Gastrocnemius medialis (tissue), 4 donors: ENCODE data around the gene PRICKLE2. TPM values are rescaled to one million over a fixed set of nuclear protein-coding genes. Genes with fewer than 3 reads are reported as not detected.
A peak's percentile ranks its signal among the peaks of the same experiment; 100 is the strongest.

Experiments
- ATAC-seq, 2 donors: fragments of 150-250 bp; one replicate each; pipeline ENCODE4 v1.9.1; 2016
- DNase-seq, 2 donors: peaks; one replicate each; pipeline ENCODE4 v3.0.0-alpha.2; 2019
- H3K27ac ChIP-seq, 4 donors: fragments of 200-600 bp; sonication (generic); 1 replicate in 1 of 4; 2 replicates in 3 of 4; pipeline ENCODE4 v1.5.1; 2016 to 2018; ENCODE audit warnings: mild to moderate bottlenecking in 2 of 4, moderate library complexity in 1 of 4
- H3K27me3 ChIP-seq, 3 donors: fragments of 200-600 bp; sonication (generic) in 2 of 3; 1 replicate in 1 of 3; 2 replicates in 2 of 3; pipeline versions ENCODE4 v1.5.1 to v1.6.0; 2016 to 2019; ENCODE audit warnings: mild to moderate bottlenecking in 1 of 3, moderate library complexity in 1 of 3
- H3K36me3 ChIP-seq, 2 donors: fragments of 200-600 bp; sonication (generic) in 1 of 2; one replicate each; pipeline ENCODE4 v1.5.1; 2017 to 2018
- H3K4me1 ChIP-seq, 2 donors: fragments of 200-600 bp; sonication (generic) in 1 of 2; one replicate each; pipeline ENCODE4 v1.5.1; 2016 to 2017; ENCODE audit warnings: mild to moderate bottlenecking in 2 of 2
- H3K4me3 ChIP-seq, 4 donors: fragments of 200-600 bp; sonication (generic) in 3 of 4; 1 replicate in 1 of 4; 2 replicates in 3 of 4; pipeline ENCODE4 v1.5.1; 2016 to 2019; ENCODE audit warnings: mild to moderate bottlenecking in 2 of 4
- H3K9me3 ChIP-seq, 3 donors: fragments of 200-600 bp; sonication (generic) in 2 of 3; 1 replicate in 1 of 3; 2 replicates in 2 of 3; pipeline ENCODE4 v1.5.1; 2016 to 2019
- POLR2A ChIP-seq, 2 donors: fragments of 450-650 bp; IDR thresholded peaks; one replicate each; pipeline ENCODE4 v1.6.1; 2017; ENCODE audit warnings: antibody characterized with exemption in 2 of 2, mild to moderate bottlenecking in 2 of 2, moderate library complexity in 2 of 2
- in situ Hi-C, 4 donors: fragments of 200-750 bp; cut with MboI; loops; one replicate each; pipeline versions ENCODE4 v1.15.0 to v1.8.0; 2017; ENCODE audit warnings: low sequenced_read_pairs in 4 of 4
- intact Hi-C: fragments of 100-400 bp; cut with DNase I; formaldehyde crosslinking; loops from one replicate; pipeline ENCODE4 v1.15.1; 2023; ENCODE audit warnings: low total_unique reads
- total RNA-seq, 4 donors: library from RNA; depleted of rRNA; stranded (reverse); fragments of >200 nt; gene quantifications; one replicate each; pipeline versions ENCODE4 v1.1.0 to v1.2.3, GENCODE V29; 2016
- TF ChIP-seq, protein P1 (sequence below), 5 experiments: fragments of 450-650 bp in 3 of 5; fragments of 200-600 bp in 2 of 5; sonication (generic) in 2 of 5; IDR thresholded peaks in 4 of 5; conservative IDR thresholded peaks in 1 of 5; 1 replicate in 4 of 5; 2 replicates in 1 of 5; pipeline ENCODE4 v1.5.1; 2016 to 2019; ENCODE audit warnings: antibody characterized with exemption in 5 of 5, mild to moderate bottlenecking in 3 of 5, moderate library complexity in 3 of 5

Gene PRICKLE2
- total RNA-seq, 4 donors from 2014 or later: 3.6 to 6.7 (median 4.6) TPM

DNA sequence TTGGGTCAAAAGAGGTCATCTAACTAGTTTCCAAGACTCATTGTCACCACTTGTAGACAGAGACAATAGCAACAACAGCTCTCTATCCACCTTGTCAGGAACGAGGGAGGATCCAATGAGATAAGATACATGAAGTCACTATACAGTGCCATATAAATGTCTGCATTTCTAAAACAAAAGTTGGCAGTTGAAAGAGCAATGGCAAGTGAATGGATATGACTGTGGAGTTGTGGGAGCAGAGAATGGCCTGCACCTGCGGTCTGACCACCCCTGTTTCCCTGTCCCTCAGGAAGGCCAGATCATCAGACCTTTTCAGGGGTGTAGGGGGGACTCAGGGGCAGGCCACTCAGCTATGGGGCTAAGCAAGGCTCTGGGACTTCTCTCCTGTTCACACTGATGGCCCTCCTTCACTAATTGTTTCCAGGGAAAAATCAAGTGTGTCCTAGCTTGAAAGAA lies 161.3 kb downstream of the PRICKLE2 start:
- H3K4me1 ChIP-seq: peaks cover 2 to 6% of the 10 kb centered on the region in 2 donors
- no peak overlapping the region for H3K4me3 ChIP-seq
- peak overlapping the region in 2 of 4 donors; percentile 8 to 16 for H3K27ac ChIP-seq
- H3K27me3 ChIP-seq: no peaks in the 10 kb centered on the region
- DNase-seq: no peak
- in situ Hi-C loops (no loop called here), intact Hi-C loops (no loop called here)
- TF ChIP-seq POLR2A (IDR thresholded peaks at IDR 0.05): no peak
- TF ChIP-seq, protein P1, sequence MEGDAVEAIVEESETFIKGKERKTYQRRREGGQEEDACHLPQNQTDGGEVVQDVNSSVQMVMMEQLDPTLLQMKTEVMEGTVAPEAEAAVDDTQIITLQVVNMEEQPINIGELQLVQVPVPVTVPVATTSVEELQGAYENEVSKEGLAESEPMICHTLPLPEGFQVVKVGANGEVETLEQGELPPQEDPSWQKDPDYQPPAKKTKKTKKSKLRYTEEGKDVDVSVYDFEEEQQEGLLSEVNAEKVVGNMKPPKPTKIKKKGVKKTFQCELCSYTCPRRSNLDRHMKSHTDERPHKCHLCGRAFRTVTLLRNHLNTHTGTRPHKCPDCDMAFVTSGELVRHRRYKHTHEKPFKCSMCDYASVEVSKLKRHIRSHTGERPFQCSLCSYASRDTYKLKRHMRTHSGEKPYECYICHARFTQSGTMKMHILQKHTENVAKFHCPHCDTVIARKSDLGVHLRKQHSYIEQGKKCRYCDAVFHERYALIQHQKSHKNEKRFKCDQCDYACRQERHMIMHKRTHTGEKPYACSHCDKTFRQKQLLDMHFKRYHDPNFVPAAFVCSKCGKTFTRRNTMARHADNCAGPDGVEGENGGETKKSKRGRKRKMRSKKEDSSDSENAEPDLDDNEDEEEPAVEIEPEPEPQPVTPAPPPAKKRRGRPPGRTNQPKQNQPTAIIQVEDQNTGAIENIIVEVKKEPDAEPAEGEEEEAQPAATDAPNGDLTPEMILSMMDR (IDR thresholded peaks at IDR 0.05 in 4 of 5, conservative IDR thresholded peaks at IDR 0.05 in 1 of 5): no peak
- no peak for ATAC-seq
- H3K36me3 ChIP-seq: no peaks in the 10 kb centered on the region
- no peaks in the 10 kb centered on the region for H3K9me3 ChIP-seq

DNA sequence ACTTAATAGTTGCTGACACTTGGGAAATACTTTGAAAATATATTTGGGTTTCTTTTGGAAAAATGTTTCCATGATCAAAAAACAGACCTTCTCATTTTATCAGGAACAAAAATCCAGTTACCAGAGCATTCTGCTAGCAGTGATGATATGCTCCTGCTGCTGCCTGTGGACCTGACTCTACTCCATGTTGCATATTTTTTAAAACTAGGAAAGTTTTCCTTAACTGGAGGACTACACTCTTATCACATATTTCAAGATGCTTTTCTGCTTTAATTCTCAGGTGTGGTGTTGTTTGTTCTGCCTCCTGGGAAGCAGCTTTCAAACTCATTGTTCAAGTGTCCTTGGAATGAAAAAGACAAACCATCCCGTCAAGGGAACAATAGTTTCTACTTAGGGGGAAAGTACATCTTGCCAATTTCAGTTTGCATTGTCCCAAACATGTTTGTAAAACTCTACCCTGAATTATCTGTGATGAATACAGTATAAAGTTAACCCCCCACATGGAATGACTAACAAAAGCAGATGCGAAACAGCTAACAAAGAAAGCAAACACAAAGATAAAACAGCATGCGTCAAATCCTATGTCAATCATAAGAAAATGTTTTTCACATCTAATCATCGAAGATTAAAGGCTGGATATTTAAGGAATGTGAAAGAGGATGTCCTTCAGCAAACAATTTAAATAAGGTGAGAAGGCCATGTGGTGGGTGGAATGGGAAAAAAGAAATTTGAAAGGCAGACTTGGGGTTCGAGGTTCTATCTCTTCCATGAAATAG lies 161.9 kb downstream of the PRICKLE2 start:
- Histone ChIP-seq H3K27ac (peak overlapping the region in 2 of 4 donors; percentile 8 to 16), H3K4me1 (peaks cover 6% of the 10 kb centered on the region in 2 donors), H3K27me3 (no peaks in the 10 kb centered on the region), H3K36me3 (no peaks in the 10 kb centered on the region), H3K4me3 (no peak overlapping the region), H3K9me3 (no peaks in the 10 kb centered on the region)
- no peak for DNase-seq
- in situ Hi-C loops (no loop called here), intact Hi-C loops (no loop called here)
- ATAC-seq: no peak
- TF ChIP-seq, protein P1 (IDR thresholded peaks at IDR 0.05 in 4 of 5, conservative IDR thresholded peaks at IDR 0.05 in 1 of 5): no peak
- no peak for TF ChIP-seq POLR2A (IDR thresholded peaks at IDR 0.05)

DNA sequence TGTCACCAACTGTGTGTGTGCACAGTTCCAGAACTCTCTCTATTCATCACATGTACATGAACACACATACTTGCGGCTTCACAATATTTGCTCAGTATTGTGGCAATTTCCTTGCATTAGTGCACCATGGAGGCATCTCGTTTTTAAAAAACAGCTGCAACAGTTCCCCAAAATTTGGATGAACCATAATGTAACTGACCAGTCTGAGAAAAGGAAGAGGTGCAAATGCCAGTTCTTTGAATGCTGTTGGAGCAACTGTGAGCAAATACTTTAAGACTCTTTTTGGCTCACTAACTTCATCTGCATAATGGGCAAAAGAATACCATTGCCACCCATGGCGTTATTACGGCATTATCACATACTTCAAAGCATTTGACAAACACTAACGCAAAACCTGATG lies 163.6 kb downstream of the PRICKLE2 start:
- H3K27ac ChIP-seq: no peak overlapping the region
- no peaks in the 10 kb centered on the region for H3K27me3 ChIP-seq
- H3K9me3 ChIP-seq: no peaks in the 10 kb centered on the region
- ATAC-seq (no peak), DNase-seq (no peak)
- intact Hi-C loops: no loop called here
- no peak for TF ChIP-seq POLR2A (IDR thresholded peaks at IDR 0.05)
- TF ChIP-seq, protein P1 (IDR thresholded peaks at IDR 0.05 in 4 of 5, conservative IDR thresholded peaks at IDR 0.05 in 1 of 5): no peak
- H3K4me3 ChIP-seq: no peak overlapping the region
- peaks cover 0 to 6% of the 10 kb centered on the region in 2 donors for H3K4me1 ChIP-seq
- H3K36me3 ChIP-seq: no peaks in the 10 kb centered on the region
- in situ Hi-C loops: no loop called here

DNA sequence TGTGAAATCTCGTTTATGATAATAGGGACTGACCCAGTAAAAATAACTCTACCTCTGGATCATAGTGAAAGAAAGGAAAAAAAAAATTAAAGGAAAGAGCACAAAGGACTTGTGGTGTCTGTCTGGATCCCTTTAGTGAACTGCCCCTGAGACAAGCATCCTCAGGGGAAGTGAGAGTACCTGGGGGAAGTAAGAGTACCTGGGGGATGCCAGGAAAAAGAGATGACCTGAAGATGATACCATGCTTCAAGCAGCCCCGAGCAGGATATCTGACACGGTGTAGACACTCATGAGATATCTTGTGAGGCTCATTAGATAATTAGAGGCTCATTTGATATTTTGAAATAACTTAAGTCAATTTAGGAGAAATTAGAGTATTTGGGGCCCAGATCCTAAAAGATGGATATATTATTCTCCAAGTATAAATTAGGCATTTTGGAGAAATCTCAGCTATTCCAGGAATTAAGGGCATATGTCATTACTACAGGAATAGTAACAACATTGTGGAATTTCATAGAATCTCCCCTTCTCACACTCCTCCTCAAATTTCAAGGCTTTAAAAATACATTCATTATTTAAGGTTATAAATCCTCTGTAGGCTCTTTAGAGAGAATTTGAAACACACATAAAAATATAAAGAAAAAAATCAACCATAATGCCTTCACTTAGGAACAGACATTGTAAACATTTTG lies 165.6 kb downstream of the PRICKLE2 start:
- Histone ChIP-seq H3K27me3 (no peaks in the 10 kb centered on the region), H3K4me1 (peaks cover 0 to 6% of the 10 kb centered on the region in 2 donors), H3K27ac (no peak overlapping the region), H3K36me3 (no peaks in the 10 kb centered on the region), H3K9me3 (no peaks in the 10 kb centered on the region), H3K4me3 (no peak overlapping the region)
- ATAC-seq: no peak
- TF ChIP-seq, protein P1 (IDR thresholded peaks at IDR 0.05 in 4 of 5, conservative IDR thresholded peaks at IDR 0.05 in 1 of 5): no peak
- no peak for TF ChIP-seq POLR2A (IDR thresholded peaks at IDR 0.05)
- in situ Hi-C loops: no loop called here
- intact Hi-C loops: no loop called here
- DNase-seq: no peak
